Kidney epithelial cell (primary cell): ENCODE data around the gene NPHP4. TPM values are rescaled to one million over a fixed set of nuclear protein-coding genes. Genes with fewer than 3 reads are reported as not detected.

Source experiments
- DNase-seq: peaks from one replicate; pipeline ENCODE4 v3.0.0-alpha.2; 2010; ENCODE audit warnings: low read depth
- H3K27me3 ChIP-seq: 2 replicates; pipeline ENCODE4 v1.6.0; 2011; ENCODE audit warnings: low read length; ENCODE audit not compliant: control insufficient read depth, insufficient read depth
- H3K36me3 ChIP-seq: 2 replicates; pipeline ENCODE4 v1.5.1; 2011; ENCODE audit warnings: low read length; ENCODE audit not compliant: control insufficient read depth, insufficient read depth
- H3K4me3 ChIP-seq: 2 replicates; pipeline ENCODE4 v1.5.1; 2011; ENCODE audit warnings: low read depth, mild to moderate bottlenecking, control low read depth, low read length
- CTCF ChIP-seq: IDR thresholded peaks from 2 replicates; pipeline ENCODE4 v1.5.1; 2011; ENCODE audit warnings: mild to moderate bottlenecking, moderate library complexity, low read length, control low read depth, inconsistent platforms; ENCODE audit not compliant: insufficient read depth, poor library complexity, severe bottlenecking
- total RNA-seq: library from RNA; depleted of rRNA; stranded (reverse); fragments of >200 nt; gene quantifications from 2 replicates; pipeline ENCODE4 v1.2.3, GENCODE V29; 2015

Gene NPHP4
- total RNA-seq, 1 donor from 2014 or later, result 6.6 TPM

GRCh38 chr1:5937373-5937857 is 54.8 kb downstream of the NPHP4 start:
- Histone ChIP-seq H3K36me3 (no peaks in the 10 kb centered on the region), H3K4me3 (no peak overlapping the region), H3K27me3 (no peaks in the 10 kb centered on the region)
- DNase-seq, result no peak
- TF ChIP-seq CTCF, result no peak

- Histone ChIP-seq H3K27me3 (no peaks in the 10 kb centered on the region), H3K4me3 (no peak overlapping the region), H3K36me3 (no peaks in the 10 kb centered on the region)
- no peak for TF ChIP-seq CTCF
- DNase-seq, result no peak
Observed at GRCh38 chr1:5936621-5937372, 55.4 kb downstream of the NPHP4 start.

GRCh38 chr1:5936126-5936525 is 56.1 kb downstream of the NPHP4 start:
- Histone ChIP-seq H3K4me3 (no peak overlapping the region), H3K36me3 (no peaks in the 10 kb centered on the region), H3K27me3 (no peaks in the 10 kb centered on the region)
- DNase-seq, result no peak
- no peak for TF ChIP-seq CTCF

GRCh38 chr1:5935026-5935425 is 57.2 kb downstream of the NPHP4 start:
- TF ChIP-seq CTCF, result no peak
- Histone ChIP-seq H3K4me3 (no peak overlapping the region), H3K36me3 (no peaks in the 10 kb centered on the region), H3K27me3 (no peaks in the 10 kb centered on the region)
- no peak for DNase-seq

GRCh38 chr1:5934058-5934884 is 58.0 kb downstream of the NPHP4 start:
- TF ChIP-seq CTCF, result no peak
- Histone ChIP-seq H3K27me3 (no peaks in the 10 kb centered on the region), H3K4me3 (no peak overlapping the region), H3K36me3 (no peaks in the 10 kb centered on the region)
- DNase-seq, result no peak
